ENCODE results near the gene KRT79.

KRT79 gene

GRCh38 chr12:52819731-52820510, 14.2 kb downstream of the KRT79 start:
- DNase-seq (ENCODE audit: low spot score), result no peak

- no peak for DNase-seq (ENCODE audit: low spot score)
Observed at GRCh38 chr12:52818887-52819420, 15.2 kb downstream of the KRT79 start.

DNA sequence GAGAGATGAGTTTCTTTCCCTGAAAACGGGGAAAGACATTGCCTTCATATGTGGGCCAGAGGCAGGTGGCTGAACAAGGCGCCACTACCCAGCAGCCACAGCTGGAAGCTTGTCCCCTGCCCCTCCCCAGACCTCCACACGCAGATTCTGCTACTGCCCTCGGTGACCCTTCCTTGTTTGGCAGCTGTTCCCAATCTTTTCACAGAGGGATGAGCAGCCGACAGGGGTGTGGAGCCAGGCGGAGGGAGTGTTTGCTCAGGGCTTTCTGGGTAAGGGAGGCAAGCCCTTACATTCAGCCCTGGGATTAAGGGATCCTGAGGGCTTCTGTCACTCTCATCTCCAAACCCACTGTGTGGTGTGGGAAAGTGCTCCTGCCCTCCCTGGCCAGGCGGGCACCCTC, 15.7 kb downstream of the KRT79 start:
- DNase-seq (ENCODE audit: low spot score), result no peak

DNA sequence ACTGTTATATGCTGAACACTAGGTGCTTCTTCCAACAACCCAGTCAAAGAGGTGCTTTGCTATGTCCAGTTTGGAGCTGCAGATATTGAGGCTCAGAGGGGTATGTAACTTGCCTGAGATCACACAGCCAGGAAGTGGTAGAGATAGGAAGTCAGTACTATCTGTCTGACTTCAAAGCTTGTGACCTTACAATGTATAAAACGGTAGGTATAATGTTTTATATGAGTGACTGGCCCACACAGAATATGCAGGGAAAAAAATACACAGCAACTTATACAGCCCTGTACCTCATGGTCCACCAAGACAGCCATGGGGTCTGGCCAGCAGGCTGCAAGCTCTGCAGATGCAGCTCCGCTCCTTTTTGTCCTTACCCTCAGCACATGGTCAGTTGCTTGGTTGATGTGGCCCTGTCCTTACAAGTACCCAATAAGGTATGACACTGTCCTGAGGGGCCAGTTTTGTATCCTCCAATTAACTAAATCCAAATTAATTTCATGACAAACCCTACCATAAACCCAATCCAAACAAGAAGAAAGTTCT, 16.3 kb downstream of the KRT79 start:
- no peak for DNase-seq (ENCODE audit: low spot score)

- DNase-seq (ENCODE audit: low spot score), result no peak
Observed at GRCh38 chr12:52817003-52817698, 17.0 kb downstream of the KRT79 start.

DNA sequence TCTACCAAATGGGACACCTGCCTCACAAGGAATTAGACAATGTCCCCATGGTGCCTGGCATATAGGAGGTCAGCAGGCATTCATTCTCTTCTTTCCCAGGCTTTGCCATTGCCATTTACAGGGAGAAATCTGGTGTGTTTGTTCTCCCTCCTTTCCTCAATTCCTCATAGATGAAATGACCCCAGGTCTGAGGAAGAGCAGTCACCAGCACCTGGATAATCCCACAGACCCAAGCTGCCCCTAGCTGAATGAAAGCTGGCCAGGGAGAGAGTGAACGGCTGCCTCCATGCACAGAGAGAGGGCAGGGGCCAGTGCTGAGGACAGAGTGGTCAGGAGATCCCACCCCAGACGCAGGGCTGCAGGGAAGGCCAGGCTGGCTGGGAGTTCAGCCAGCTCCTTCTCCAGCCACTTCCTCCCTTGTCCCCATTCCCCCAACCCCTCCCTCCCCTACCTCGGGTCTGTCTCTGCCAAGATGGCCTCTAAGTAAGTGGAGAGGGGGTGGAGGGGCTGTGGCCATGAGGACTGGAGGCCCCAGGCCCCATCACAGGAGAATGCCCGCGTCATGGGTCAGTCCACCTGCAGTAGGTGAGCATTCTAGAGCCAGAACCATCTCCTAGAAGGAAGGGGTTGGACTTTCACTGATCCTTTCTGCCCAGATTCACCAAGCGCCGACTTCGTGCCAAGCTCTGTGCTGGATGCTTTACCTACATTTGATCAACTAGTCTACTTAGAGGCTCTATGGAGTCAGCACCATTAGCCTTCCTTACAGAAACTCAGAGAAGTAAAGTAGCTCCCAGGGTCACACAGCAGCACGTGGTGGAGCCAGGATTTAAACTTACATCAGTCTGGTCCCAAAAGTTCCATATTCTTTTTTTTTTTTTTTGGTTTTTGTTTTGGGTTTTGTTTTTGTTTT, 18.2 kb downstream of the KRT79 start:
- no peak for DNase-seq (ENCODE audit: low spot score)

DNA sequence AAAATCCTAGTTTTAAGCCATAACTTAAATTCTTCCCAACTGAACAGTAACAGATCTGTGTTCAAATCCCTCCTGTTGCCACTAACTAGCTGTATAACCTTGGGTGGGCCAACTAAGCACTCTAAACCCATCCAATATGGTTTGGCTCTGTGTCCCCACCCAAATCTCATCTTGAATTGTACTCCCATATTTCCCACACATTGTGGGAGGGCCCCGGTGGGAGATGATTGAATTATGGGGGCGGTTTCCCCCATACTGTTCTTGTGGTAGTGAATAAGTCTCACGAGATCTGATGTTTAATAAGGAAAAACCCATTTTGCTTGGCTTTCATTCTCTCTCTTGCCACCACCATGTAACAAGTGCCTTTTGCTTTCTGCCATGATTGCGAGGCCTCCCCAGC, 18.9 kb downstream of the KRT79 start:
- DNase-seq (ENCODE audit: low spot score), result no peak

DNA sequence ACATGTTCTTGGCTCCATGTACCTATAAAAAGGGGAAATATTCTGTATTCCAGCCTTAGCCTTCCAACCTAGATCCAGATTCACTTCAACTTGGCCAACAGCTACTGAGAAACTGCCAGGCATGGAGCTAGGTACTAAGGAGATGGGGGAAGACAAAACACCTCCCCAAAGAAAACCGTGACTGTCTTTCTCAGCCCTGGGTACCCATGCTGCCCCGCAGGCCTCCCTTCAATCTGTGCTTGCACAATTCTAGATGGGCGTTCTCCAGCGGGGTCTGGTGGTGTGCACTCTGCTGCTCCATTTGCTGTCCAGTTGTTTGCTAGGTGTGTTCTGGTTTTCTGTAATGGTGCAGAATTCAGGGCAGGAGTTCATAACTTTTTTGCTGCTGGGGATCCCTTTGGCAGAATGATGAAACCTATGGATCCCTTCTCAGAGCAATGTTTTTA, 19.4 kb downstream of the KRT79 start:
- DNase-seq (ENCODE audit: low spot score), result no peak

DNA sequence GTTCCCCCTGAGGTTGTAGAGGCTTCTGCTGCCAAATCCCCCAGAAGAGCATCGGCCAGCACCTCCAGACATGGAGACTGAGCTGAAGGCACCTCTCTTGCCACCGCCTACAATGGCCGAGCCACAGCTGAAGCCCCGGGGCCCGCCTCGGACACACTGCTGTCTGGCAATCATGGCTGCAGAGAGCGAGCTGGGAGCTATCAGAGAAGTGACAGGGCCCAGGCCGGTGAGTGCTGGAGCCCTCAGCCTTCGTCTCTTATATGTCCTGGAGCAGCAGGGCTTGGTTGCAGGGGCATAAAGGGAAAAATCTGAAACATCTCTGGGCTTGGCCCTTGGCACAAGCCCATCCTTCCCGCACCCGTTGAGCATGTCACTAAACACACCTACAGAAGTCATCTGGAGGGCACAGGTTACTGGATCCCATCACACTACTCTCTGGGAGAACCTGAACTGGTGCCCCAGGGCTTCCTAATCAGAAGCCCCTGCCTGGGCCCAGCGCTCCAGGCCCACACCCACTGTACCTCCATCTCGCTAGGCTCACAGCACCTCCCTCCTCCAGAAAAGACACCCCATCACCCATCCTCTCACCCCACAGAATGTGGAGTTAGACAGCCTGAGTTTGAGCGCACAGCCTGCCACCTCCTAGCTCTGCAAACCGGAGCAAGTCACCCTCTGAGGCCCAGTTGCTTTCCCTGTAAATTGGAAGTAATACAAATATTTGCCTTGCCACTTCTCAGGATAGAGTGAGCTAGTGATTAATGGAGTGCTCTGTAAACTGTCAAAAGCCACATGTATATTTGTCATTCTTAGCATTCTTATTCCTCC, 20.0 kb downstream of the KRT79 start, which contains the start of gene KRT4:
Gene KRT4 (minus strand): TSS at position 232 of the 825 bp plus-strand sequence. CDS start 58 bp downstream, at position 174.
- no peak for DNase-seq (ENCODE audit: low spot score)

DNA sequence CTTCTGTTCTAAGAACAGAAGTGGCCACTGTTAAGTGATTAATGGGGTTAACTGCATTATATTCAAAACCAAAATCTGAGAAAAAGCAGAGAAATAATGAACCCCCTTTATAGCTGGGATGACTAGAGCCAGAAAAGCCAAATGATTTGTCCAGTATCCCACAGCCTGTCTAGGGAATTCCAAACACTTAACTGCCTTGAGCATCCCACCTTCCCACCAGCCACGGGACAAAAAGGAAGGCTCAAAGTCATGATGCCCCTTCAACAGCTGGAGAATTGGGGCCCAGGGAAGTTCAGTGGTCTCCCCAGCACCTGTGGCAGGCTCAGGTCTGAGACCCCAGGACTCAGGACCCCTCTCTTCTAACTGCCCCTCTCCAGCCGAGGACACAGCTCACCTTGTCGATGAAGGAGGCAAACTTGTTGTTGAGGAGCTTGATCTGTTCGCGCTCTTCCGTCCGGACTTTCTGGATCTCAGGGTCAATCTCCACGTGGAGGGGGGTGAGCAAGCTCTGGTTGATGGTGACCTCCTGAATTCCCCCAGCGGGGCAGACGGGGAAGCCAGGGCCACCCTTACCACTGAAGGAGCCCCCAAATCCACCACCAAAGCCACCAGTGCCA, 20.8 kb downstream of the KRT79 start:
- DNase-seq (ENCODE audit: low spot score), result no peak

DNA sequence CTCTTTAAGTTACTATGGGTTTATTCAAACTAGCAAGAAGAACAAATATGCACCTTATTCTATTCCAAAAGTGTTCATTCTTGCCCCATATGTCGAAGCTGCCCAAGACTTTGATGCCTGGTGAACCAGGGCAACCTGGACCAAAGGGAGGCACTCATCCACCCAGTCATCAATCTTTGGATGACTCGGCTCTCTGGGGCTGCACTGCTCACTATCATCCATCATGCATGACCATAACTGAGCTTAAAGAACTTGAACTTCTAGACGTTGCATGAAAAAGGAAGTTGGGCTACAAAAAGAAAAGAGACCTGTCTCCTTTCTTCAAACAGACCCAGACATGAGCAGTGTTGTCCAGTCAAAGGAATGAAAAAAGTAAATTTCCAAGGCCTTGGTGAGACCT, 21.4 kb downstream of the KRT79 start:
- no peak for DNase-seq (ENCODE audit: low spot score)

GRCh38 chr12:52812073-52812400, 22.1 kb downstream of the KRT79 start:
- DNase-seq (ENCODE audit: low spot score), result no peak

DNA sequence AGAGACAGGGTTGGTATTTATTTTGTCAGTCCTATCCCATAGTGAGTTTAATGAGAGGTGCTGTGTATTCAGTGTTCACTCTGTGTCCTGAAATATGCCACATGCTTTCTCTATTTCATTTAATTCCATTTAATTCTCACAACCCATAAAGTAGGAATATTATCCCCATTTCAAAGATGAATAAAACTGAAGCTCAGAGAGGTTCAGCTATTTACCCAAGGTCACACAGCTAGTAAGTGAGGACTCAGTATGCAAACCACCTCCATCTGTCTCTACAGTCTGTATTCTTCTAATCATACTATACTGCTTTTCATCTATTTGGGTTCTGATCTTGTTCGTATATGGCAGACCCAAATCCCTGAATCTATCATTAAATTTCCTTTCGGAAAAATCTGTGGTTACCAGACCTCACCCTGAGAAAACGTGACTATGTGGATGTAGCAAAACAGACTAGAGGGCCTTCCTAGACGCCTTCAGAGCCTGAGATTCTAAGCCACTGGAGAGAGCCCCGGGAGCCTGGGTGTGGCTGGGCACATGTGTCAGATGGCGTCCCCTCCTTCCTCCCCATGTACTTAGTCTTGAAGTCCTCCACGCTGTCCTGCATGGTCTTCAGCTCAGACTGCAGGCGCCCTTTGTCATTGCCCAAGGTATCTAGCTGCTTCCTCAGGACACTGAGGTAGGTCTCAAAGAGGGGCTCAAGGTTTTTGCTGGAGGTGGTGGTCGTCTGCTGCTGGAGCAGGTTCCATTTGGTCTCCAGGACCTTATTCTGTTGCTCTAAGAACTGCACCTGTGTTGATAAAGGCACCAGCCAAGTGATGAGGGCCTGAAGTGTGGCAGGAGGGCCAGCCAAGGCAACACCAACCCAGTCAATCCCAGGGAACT, 22.7 kb downstream of the KRT79 start:
- DNase-seq (ENCODE audit: low spot score), result no peak

GRCh38 chr12:52810554-52810953, 23.6 kb downstream of the KRT79 start:
- no peak for DNase-seq (ENCODE audit: low spot score)

DNA sequence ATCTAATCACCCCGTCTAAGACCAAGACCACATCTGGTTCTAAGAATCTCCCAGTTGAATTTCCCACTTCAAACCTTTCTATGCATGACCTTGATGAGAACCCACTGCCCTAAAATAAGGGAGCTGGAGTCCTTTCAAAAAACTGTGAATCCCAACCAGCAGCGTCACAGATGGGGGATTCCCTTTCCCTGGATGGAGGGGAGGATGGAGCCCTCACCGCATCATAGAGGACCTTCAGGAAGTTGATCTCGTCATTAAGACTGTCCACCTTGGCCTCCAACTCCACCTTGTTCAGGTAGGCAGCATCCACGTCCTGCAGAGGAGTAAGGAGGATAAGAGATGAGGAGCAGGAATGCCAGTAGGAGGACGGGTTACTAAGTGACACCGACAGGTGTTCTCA, 24.9 kb downstream of the KRT79 start:
- no peak for DNase-seq (ENCODE audit: low spot score)

DNA sequence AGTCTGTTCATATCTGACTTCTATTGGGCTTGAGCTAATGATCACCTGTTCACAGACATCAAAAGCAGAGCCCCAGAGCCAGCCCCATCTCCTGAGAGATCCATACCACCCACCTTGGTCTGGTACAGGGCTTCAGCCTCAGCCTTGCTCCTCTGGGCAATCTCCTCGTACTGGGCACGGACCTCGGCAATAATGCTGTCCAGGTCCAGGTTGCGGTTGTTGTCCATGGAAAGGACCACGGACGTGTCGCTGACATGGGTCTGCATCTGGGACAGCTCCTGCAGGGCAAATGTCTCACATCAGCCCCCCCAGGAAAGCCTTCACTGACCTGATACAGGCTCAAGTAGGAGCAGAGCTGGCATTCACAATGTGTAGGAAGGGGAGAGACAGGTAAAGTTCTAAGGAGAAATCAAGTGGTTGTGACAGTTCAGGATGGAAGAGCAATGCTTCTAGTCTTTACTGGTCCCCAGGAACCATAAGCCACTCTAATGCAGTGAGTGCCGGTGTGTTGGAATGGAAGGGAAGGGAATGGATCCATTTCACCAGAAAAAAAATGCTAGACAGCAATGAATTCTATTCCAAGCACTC, 25.4 kb downstream of the KRT79 start:
- DNase-seq (ENCODE audit: low spot score), result no peak

- DNase-seq (ENCODE audit: low spot score), result no peak
Observed at GRCh38 chr12:52807544-52808470, 26.3 kb downstream of the KRT79 start.

Measured in CD4-positive, alpha-beta T cell treated with Interleukin-15 for 4 hours (primary cell).